Heart right ventricle (tissue), 16 donors: ENCODE measurements around the gene ZRANB1. TPM values are rescaled to one million over a fixed set of nuclear protein-coding genes. Genes with fewer than 3 reads are reported as not detected.

Experiments used
- ATAC-seq, 8 donors: fragments of 200-7000 bp; cut with Tn5 transposase; one replicate each; pipeline ENCODE4 v1.9.1; 2020; ENCODE audit warnings: mild to moderate bottlenecking in 8 of 8, moderate library complexity in 8 of 8, moderate number of reproducible peaks in 1 of 8
- DNase-seq, 2 donors: peaks; one replicate each; pipeline ENCODE4 v3.0.0-alpha.2; 2020
- H3K27ac ChIP-seq, 10 donors: fragments of 200-600 bp; sonication (generic) in 2 of 10; one replicate each; pipeline versions ENCODE4 v1.5.0 to v1.8.0; 2020 to 2022; ENCODE audit warnings: mild to moderate bottlenecking in 3 of 10
- H3K27me3 ChIP-seq, 7 donors: fragments of 200-600 bp; one replicate each; pipeline ENCODE4 v1.8.0; 2021 to 2022; ENCODE audit warnings: mild to moderate bottlenecking in 2 of 7
- H3K36me3 ChIP-seq, 9 donors: fragments of 200-600 bp; sonication (generic) in 1 of 9; one replicate each; pipeline versions ENCODE4 v1.5.0 to v1.8.0; 2020 to 2022; ENCODE audit warnings: mild to moderate bottlenecking in 2 of 9
- H3K4me1 ChIP-seq, 9 donors: fragments of 200-600 bp; sonication (generic) in 1 of 9; one replicate each; pipeline versions ENCODE4 v1.5.0 to v1.8.0; 2020 to 2022; ENCODE audit warnings: mild to moderate bottlenecking in 4 of 9
- H3K4me3 ChIP-seq, 10 donors: fragments of 200-600 bp; sonication (generic) in 2 of 10; one replicate each; pipeline versions ENCODE4 v1.5.0 to v1.8.0; 2020 to 2022; ENCODE audit warnings: mild to moderate bottlenecking in 7 of 10, moderate library complexity in 2 of 10
- H3K9me3 ChIP-seq, 11 donors: fragments of 200-600 bp in 10 of 11; sonication (generic) in 2 of 11; one replicate each; pipeline versions ENCODE4 v1.5.0 to v1.8.0; 2013 to 2022; ENCODE audit warnings: mild to moderate bottlenecking in 2 of 11, control low read depth in 1 of 11, moderate library complexity in 1 of 11
- CTCF ChIP-seq, 9 donors: fragments of 200-600 bp; sonication (generic) in 2 of 9; IDR thresholded peaks; one replicate each; pipeline versions ENCODE4 v1.5.0 to v1.8.0; 2021 to 2022; ENCODE audit warnings: antibody characterized with exemption in 9 of 9, mild to moderate bottlenecking in 5 of 9, moderate library complexity in 1 of 9
- WGBS, 2 donors: extraction: QIAGEN DNeasy Blood & Tissue Kit; methylation state at CpG; one replicate each; pipeline ENCODE4 v1.1.7; 2013; ENCODE audit warnings: inconsistent platforms in 1 of 2; 5-methylcytosine and 5-hydroxymethylcytosine counted together
- intact Hi-C, 10 donors: fragments of 100-400 bp; cut with DNase I; formaldehyde crosslinking; loops; one replicate each; pipeline versions ENCODE4 v1.11.1 to v1.14.2; 2022
- polyA plus RNA-seq, 2 donors: library from polyadenylated mRNA; stranded (reverse); fragments of 200-250 nt; gene quantifications; one replicate each; pipeline ENCODE4 v1.2.3, GENCODE V29; 2013
- total RNA-seq, 10 donors: library from RNA; stranded (reverse); fragmentation: NEBNext Ultra II Directional in 3 of 10; extraction: Animal tissue kit (Norgen Biotek cat#: 25700) in 3 of 10; gene quantifications; one replicate each; pipeline versions ENCODE4 v1.2.1 to v1.2.4, GENCODE V29; 2021 to 2023
- donor health status: Arrhythmogenic right ventricular cardiomyopathy.
- donor health status: ischemic (EF 13 %, LVEDD 7.1; RV severe dilation, severe dysfunction).
- donor health status: healthy with polysubstance abuse.
- donor health status: DM: no; HTN: yes; CAD: no.
- donor health status: DM: no; HTN: no; CAD: no.
- donor health status: ischemic (EF 25% LVEDD 6.9; RV normal size, moderate dysfunction).
- donor health status: ischemic (EF 25% LVEDD 5.7; RV mildly dilated, moderate dysfunction).
- donor health status: healthy.
- donor health status: DM: yes; HTN: yes; CAD: no.
- donor health status: Ischemic cardiomyopathy.
- donor health status: ischemic (EF 35%, LVEDD 5.7; RV mildly dilated, moderate dysfunction).
- donor health status: nonischemic (EF 11% LVEDD 7.7; RV severe dilation, severe dysfunction).
- donor health status: DM: yes; HTN: yes; CAD: no.
- donor health status: PGD.
- donor health status: ischemic (EF 29% LVEDD 5.4; RV normal size, mild dysfunction).
- donor health status: nonischemic (EF 23%, LVEDD 6.1; RV moderate dilation, normal function).

The ZRANB1 gene
- total and polyA plus RNA-seq, 12 donors = 13.0 to 33.2 (median 27.5) TPM

- Histone ChIP-seq H3K27ac (peak overlapping the region; percentile 86 to 99 (median 96)), H3K4me3 (peak overlapping the region; percentile 74 to 92 (median 86)), H3K36me3 (no peaks in the 10 kb centered on the region), H3K4me1 (peaks cover 7 to 55% (median 46%) of the 10 kb centered on the region in 9 donors), H3K27me3 (no peaks in the 10 kb centered on the region), H3K9me3 (no peaks in the 10 kb centered on the region)
- intact Hi-C loops = loop anchor here in 5 of 10 donors (5.0 to 10.0 kb wide), 8 partner anchors 58 to 798 kb away; partner anchors contain the start of genes ABRAXAS2 (in 2 of the 5), CTBP2 (in 1 of the 5) and EDRF1 (in 1 of the 5)
- peak; percentile 98 to 99 for DNase-seq
- ATAC-seq = peak; percentile 98 to 99 (median 99)
- WGBS, 2 donors = 0% methylated on average over 77 to 109 of the region's 126 CpGs
- peak in 1 of 9 donors; percentile 4 for TF ChIP-seq CTCF (IDR thresholded peaks at IDR 0.05)
Observed at GRCh38 chr10:124916585-124917427, 25.1 kb upstream of the ZRANB1 start.

GRCh38 chr10:124917428-124918190, 24.3 kb upstream of the ZRANB1 start:
- TF ChIP-seq CTCF (IDR thresholded peaks at IDR 0.05) = no peak
- Histone ChIP-seq H3K27me3 (no peaks in the 10 kb centered on the region), H3K9me3 (no peaks in the 10 kb centered on the region), H3K4me3 (peak overlapping the region; percentile 74 to 92 (median 86)), H3K27ac (peak overlapping the region; percentile 86 to 99 (median 96)), H3K4me1 (peaks cover 7 to 49% (median 43%) of the 10 kb centered on the region in 9 donors), H3K36me3 (peaks cover 0 to 3% (median 0%) of the 10 kb centered on the region in 9 donors)
- ATAC-seq = peak in 7 of 8 donors; percentile 3 to 43 (median 24)
- DNase-seq = peak; percentile 28 to 54
- intact Hi-C loops = loop anchor here in 5 of 10 donors (5.0 to 10.0 kb wide), 8 partner anchors 57 to 797 kb away; partner anchors contain the start of genes ABRAXAS2 (in 2 of the 5), CTBP2 (in 1 of the 5) and EDRF1 (in 1 of the 5)
- WGBS, 2 donors = 0% methylated on average over 42 to 46 of the region's 46 CpGs

GRCh38 chr10:124918191-124918830, 23.6 kb upstream of the ZRANB1 start:
- intact Hi-C loops = loop anchor here in 5 of 10 donors (5.0 to 10.0 kb wide), 8 partner anchors 56 to 796 kb away; partner anchors contain the start of genes ABRAXAS2 (in 2 of the 5), CTBP2 (in 1 of the 5) and EDRF1 (in 1 of the 5)
- peak overlapping the region in 9 of 10 donors; percentile 86 to 99 (median 97) for H3K27ac ChIP-seq
- no peaks in the 10 kb centered on the region for H3K27me3 ChIP-seq
- peaks cover 7 to 49% (median 43%) of the 10 kb centered on the region in 9 donors for H3K4me1 ChIP-seq
- peak overlapping the region; percentile 74 to 92 (median 86) for H3K4me3 ChIP-seq
- no peaks in the 10 kb centered on the region for H3K9me3 ChIP-seq
- TF ChIP-seq CTCF (IDR thresholded peaks at IDR 0.05) = no peak
- 25 to 30% methylated on average over 15 of the region's 15 CpGs for WGBS, 2 donors
- ATAC-seq (no peak), DNase-seq (no peak)
- H3K36me3 ChIP-seq = peaks cover 0 to 10% (median 0%) of the 10 kb centered on the region in 9 donors
